Lower leg skin (tissue), 3 donors: Measurements from ENCODE around the gene RNU1-4.
"Not testable (repeated sequence)": the region's sequence is repeated elsewhere in the genome, so short reads cannot be mapped to it uniquely, and the experiment has no call there.

Experiments used
- POLR2A ChIP-seq, 2 donors: fragments of 450-650 bp; IDR thresholded peaks; one replicate each; pipeline ENCODE4 v1.6.1; 2016 to 2017; ENCODE audit warnings: antibody characterized with exemption in 2 of 2, mild to moderate bottlenecking in 1 of 2, moderate library complexity in 1 of 2
- TF ChIP-seq, protein P1 (sequence below), 3 donors: fragments of 450-650 bp; IDR thresholded peaks; one replicate each; pipeline ENCODE4 v1.5.1; 2016; ENCODE audit warnings: antibody characterized with exemption in 3 of 3, mild to moderate bottlenecking in 3 of 3, moderate library complexity in 2 of 3

DNA sequence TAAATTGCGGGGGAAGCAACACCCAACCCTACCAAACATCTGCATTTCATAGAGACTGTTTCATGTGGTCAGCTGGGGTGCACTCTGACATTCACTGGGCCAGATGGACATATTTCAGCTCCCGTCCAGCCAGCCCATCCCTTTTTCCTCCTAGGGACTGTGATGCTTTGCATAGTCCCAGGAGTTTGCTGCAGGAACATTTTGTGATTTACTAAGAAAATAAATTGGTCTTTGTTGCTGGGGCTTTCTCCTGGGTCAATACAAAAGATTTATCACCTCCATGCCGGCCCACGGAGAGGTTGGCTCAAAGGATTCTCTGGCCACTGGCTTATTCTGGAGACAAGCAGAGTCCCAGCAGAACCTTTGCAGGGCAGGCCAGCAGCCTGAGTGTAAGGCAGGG is 46.0 kb downstream of the RNU1-4 start:
- TF ChIP-seq, protein P1, sequence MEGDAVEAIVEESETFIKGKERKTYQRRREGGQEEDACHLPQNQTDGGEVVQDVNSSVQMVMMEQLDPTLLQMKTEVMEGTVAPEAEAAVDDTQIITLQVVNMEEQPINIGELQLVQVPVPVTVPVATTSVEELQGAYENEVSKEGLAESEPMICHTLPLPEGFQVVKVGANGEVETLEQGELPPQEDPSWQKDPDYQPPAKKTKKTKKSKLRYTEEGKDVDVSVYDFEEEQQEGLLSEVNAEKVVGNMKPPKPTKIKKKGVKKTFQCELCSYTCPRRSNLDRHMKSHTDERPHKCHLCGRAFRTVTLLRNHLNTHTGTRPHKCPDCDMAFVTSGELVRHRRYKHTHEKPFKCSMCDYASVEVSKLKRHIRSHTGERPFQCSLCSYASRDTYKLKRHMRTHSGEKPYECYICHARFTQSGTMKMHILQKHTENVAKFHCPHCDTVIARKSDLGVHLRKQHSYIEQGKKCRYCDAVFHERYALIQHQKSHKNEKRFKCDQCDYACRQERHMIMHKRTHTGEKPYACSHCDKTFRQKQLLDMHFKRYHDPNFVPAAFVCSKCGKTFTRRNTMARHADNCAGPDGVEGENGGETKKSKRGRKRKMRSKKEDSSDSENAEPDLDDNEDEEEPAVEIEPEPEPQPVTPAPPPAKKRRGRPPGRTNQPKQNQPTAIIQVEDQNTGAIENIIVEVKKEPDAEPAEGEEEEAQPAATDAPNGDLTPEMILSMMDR (IDR thresholded peaks at IDR 0.05) = not testable (repeated sequence)
- not testable (repeated sequence) for TF ChIP-seq POLR2A (IDR thresholded peaks at IDR 0.05)
